Neural cell (in vitro differentiated cells): ENCODE results near the gene TIAM1.

Source experiments
- EP300 ChIP-seq: fragments of 450-650 bp; conservative IDR thresholded peaks from 2 replicates; pipeline ENCODE4 v1.6.1; 2014; ENCODE audit warnings: antibody characterized with exemption, mild to moderate bottlenecking, moderate library complexity; ENCODE audit not compliant: poor library complexity, severe bottlenecking
- EZH2 ChIP-seq: fragments of 200-600, 300-800 bp; shearing (Covaris generic), sonication (generic); IDR thresholded peaks from 2 replicates; pipeline ENCODE4 v1.6.1; 2014; ENCODE audit warnings: antibody characterized with exemption, low read length, borderline replicate concordance, mild to moderate bottlenecking; ENCODE audit not compliant: insufficient read depth, poor library complexity, severe bottlenecking
- POLR2AphosphoS5 ChIP-seq: IDR thresholded peaks from 2 replicates; pipeline ENCODE4 v1.6.1; 2012
- SMC3 ChIP-seq: fragments of 450-650 bp; conservative IDR thresholded peaks from 2 replicates; pipeline ENCODE4 v1.6.1; 2014; ENCODE audit warnings: antibody characterized with exemption, mild to moderate bottlenecking, moderate library complexity; ENCODE audit not compliant: poor library complexity
- TF ChIP-seq, protein P1 (sequence below): fragments of 450-650 bp; IDR thresholded peaks from 2 replicates; pipeline ENCODE4 v1.5.1; 2014; ENCODE audit warnings: antibody characterized with exemption, mild to moderate bottlenecking, moderate library complexity; ENCODE audit not compliant: poor library complexity, severe bottlenecking
- TF ChIP-seq, protein P2 (sequence below): IDR thresholded peaks from 2 replicates; pipeline ENCODE4 v1.6.1; 2012; ENCODE audit warnings: borderline replicate concordance

DNA sequence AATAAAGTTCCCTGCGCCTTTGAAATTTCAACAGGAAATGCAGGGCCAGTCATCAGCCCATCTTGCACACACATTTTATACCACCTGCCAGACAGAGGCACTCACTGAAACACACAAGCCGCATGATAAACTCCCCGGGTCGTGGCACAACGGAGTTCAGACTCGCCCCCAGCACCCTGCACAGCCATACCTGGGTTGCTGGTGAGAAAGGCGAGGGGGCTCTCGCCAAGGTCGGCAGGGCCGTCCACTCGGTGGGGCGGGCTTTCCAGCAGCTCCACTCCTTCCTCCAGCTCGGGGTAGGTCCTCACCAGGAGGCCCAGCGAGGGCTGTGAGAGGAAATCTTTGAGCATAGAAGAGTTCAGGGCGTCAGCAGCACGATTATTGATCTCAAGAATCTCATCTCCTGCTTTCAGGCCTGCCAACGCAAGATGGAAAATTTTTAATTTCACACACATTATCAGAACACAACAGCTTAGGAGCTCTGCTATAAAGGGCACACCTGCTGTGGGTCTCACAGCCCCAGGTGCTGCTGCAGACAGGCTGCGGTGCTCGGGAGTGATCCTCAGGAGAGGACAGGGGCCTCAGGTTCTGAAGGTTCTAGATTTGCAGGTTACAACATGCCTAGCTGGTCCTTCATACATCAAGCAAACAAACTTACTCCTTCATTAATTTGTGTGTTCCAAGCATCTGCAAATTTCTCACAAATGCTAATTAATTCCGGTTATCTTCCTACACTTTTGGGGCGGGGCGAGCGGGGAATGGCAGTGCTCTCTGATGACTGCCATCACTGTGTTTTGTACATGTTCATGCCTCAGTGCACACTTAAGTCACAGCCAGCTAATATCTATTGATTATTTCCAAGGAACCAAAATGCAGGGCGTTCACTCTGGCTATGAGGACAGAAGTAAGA, 161.6 kb downstream of the TIAM1 start:
- no peak for TF ChIP-seq POLR2AphosphoS5
- TF ChIP-seq, protein P1, sequence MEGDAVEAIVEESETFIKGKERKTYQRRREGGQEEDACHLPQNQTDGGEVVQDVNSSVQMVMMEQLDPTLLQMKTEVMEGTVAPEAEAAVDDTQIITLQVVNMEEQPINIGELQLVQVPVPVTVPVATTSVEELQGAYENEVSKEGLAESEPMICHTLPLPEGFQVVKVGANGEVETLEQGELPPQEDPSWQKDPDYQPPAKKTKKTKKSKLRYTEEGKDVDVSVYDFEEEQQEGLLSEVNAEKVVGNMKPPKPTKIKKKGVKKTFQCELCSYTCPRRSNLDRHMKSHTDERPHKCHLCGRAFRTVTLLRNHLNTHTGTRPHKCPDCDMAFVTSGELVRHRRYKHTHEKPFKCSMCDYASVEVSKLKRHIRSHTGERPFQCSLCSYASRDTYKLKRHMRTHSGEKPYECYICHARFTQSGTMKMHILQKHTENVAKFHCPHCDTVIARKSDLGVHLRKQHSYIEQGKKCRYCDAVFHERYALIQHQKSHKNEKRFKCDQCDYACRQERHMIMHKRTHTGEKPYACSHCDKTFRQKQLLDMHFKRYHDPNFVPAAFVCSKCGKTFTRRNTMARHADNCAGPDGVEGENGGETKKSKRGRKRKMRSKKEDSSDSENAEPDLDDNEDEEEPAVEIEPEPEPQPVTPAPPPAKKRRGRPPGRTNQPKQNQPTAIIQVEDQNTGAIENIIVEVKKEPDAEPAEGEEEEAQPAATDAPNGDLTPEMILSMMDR, result no peak
- TF ChIP-seq EP300, result no peak
- TF ChIP-seq SMC3, result no peak
- TF ChIP-seq, protein P2, sequence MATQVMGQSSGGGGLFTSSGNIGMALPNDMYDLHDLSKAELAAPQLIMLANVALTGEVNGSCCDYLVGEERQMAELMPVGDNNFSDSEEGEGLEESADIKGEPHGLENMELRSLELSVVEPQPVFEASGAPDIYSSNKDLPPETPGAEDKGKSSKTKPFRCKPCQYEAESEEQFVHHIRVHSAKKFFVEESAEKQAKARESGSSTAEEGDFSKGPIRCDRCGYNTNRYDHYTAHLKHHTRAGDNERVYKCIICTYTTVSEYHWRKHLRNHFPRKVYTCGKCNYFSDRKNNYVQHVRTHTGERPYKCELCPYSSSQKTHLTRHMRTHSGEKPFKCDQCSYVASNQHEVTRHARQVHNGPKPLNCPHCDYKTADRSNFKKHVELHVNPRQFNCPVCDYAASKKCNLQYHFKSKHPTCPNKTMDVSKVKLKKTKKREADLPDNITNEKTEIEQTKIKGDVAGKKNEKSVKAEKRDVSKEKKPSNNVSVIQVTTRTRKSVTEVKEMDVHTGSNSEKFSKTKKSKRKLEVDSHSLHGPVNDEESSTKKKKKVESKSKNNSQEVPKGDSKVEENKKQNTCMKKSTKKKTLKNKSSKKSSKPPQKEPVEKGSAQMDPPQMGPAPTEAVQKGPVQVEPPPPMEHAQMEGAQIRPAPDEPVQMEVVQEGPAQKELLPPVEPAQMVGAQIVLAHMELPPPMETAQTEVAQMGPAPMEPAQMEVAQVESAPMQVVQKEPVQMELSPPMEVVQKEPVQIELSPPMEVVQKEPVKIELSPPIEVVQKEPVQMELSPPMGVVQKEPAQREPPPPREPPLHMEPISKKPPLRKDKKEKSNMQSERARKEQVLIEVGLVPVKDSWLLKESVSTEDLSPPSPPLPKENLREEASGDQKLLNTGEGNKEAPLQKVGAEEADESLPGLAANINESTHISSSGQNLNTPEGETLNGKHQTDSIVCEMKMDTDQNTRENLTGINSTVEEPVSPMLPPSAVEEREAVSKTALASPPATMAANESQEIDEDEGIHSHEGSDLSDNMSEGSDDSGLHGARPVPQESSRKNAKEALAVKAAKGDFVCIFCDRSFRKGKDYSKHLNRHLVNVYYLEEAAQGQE, result no peak
- no peak for TF ChIP-seq EZH2
